GM18858 (cell line): Measurements from ENCODE around the gene ADAMTSL1.

Experiments
- ATAC-seq: cut with Tn5 transposase; IDR thresholded peaks from one replicate; pipeline ENCODE4 v1.9.1; 2021; ENCODE audit not compliant: unreplicated experiment

Gene ADAMTSL1

DNA sequence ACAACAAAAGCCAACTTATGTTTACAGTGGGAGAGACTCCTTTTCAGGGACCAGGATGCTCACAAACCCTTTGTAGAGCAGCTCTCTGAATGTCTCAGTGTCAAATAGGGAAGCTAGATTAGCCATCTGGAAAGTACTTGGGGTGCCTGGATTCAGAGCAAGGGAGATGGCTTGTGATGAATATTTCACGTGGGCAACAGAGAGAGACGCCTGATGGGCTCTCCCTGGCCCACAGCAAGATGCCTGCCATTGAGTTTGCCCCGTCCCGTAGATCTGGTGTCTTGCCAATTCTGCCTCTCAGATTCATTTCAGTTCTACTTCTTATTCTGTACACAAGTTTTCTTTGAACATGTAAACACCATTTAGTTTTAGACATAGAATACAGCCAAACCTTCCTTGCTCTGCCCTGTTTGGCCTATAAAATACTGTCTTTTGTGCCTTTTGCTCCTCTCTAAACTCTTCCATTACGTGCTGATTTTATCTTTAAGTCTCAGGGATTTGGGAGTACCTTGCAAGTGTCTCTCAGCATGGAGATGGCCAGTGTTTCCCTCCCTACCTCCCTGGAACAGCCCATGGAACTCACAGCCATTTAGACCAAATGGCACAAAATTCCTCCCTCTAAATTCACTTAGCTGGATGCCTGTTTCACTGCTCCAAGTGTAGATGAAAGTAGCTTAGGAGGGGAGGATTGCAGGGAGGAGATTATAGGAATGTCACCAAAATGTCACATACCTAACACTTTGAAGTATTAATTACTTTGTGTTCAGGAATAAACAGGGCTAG lies 324.7 kb downstream of the ADAMTSL1 start:
- ATAC-seq = no peak

DNA sequence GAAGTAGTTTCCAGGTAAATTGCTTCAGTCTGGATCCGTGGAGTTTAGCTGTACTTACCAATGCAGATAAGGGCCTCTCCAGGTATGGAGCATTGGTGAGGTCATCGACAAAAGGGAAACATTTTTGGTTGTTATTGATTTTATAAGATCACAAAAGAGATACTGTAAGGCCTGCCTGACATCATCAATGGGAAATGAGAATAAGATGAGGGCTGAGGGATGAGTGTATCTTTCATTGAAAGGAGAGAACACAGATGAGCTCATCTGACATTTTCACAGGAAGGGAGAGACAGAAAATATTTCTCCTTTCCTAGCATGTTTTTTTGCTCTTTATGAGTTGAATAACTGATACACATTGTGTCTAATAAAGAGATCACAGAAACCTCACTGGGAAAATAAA lies 325.5 kb downstream of the ADAMTSL1 start:
- ATAC-seq = no peak

DNA sequence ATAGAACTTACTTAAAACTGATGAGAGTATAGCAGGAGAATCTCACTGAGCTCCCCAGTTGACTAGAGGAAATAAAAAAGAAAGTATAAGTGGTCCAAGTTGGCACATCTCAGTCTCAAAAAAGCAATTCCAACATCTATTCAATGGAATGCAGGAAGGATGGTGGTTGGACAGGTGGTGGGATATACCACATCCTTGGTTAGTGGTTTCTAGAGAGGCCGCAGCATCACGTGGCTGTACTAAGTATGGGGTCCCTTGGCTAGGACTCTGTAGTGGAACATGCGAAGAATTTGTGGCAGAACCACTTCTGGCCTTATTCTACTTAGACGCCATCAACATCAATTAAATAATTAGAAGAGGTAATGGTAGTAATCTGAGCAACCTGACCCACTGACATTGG lies 326.6 kb downstream of the ADAMTSL1 start:
- no peak for ATAC-seq

DNA sequence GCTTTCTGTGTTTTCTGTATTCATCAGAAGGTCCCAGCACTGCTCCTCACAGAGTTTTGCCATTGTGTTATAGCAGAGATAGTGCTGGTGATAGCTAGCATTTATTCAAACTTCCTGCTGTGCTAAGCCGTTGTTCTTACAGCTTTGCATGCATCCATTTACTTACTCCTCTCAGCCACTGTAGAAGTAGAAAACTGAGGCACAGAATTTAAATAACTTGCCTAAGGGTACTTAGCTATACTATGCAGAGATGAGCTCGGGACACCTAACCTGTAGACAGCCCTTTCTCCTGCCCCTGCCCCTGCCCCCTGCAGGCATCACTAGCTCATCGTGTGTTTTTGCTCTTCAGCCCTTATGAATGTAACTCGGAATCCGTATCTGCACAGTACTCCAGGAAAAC lies 331.4 kb downstream of the ADAMTSL1 start:
- ATAC-seq = no peak

DNA sequence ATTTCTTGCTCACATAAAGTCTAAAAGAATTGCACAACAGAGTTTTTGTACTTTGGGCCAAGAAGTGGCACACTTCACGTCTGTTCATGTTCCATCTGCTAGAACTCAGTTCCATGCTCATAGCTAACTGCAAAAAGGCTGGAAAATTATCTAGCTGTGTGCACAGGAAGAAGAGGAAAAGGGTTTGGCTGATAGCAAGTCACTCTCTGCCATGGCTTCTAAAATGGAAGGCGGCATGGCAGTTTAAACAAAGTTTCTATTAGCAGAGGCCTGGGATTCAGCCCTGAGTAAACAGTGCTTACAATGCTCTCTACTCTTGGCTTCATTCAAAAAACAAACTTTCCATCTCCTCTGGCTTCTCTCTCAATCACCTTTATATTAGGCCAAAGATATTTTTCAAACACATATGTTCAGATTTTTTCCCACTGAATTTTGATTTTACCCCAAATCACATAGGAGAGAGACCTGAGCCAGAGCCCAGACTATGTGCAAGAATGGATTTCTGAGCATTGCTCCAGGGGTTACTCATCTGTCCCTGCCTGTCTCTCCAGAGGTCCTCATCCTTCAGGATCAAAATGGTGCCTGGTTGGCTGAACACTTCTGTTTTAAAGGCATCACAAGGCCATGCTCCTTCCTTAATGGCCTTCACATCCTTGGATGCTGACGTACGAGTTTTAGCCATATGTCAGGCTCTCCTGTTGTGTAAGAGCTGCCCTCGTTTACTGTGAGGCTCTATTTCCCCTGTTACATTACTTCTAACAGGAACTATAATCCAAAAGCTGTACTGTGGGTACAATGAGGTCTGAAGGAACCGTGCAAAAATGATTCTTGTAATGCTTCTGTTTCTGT lies 332.5 kb downstream of the ADAMTSL1 start:
- ATAC-seq = no peak

DNA sequence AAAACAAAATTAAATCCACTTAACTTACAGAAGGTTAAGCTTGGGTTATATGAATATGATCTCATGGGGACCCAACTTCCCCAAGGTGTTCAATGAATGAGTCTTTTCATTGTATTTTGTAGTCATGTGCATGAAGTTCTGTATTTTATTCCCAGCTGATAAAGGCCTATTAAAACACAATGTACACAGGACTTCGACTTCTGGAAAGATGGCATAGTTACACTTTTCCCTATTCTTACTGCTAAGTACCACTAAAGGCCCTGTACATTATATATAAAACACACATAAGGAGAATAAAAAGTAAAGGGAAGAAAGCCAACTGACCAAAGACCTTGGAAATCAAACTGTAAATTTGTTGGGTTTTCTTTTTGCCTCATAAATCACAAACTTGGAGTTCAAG lies 336.6 kb downstream of the ADAMTSL1 start:
- no peak for ATAC-seq

DNA sequence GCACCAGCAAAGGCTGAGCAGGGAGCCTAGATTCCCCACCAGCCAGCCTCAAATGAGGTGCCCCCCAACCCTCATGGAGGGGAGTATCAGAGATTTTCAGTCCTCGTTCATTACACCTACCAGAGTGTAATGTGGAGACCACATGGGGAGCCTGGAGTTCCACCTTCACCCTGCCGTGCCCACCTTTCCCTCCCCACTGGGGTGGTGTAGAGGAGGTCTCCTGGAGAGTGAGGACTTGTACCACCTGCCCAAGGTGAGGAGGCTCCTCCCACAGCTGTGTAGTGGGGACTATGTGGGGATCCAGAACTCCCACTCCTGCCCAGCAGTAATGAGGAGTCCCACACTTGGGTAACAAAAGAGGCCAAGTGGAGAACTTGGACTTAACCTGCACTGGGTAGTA lies 337.2 kb downstream of the ADAMTSL1 start:
- ATAC-seq = no peak

DNA sequence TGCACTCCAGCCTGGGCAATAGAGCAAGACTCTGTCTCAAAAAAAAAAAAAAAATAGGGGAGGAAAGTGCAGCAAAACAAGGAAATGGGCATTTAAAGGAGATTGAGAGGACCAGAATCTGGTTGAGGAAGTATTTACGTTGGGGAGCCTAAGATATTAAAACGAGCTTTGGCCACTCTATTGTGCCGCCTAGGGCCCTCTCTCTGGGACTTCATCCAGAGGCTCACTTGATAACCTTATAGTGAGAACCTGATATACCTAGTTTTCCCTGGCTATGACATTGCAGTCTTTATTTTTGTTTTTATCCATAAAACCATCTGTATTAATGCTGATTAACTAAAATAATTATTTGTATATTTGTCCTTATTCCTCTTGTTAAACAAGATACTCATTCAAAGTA lies 345.5 kb downstream of the ADAMTSL1 start:
- ATAC-seq = no peak

DNA sequence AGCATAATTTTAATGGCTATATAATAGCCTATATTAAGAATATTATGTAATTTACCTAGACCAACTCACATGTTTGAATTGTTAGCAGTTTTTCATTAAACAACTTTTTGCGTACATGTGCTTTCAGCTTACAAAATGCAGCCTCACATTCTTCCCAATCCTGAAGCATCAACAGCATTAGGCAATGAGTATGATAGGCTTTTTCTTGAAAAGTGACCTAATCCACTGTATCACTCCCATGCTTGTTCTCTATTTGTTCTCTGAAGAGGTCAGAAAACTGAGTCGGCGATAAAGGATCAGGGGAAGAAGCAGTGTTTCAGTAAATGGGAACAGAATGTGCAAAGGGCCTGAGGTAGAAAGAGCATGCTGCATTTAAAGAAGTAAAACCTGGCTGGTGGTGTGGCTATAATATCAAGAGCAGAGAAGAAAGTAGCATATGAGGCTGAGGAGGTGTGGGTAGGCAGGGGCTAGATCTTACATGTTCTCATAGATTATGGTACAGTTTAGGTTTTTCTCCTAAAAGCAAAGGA lies 346.7 kb downstream of the ADAMTSL1 start:
- no peak for ATAC-seq

DNA sequence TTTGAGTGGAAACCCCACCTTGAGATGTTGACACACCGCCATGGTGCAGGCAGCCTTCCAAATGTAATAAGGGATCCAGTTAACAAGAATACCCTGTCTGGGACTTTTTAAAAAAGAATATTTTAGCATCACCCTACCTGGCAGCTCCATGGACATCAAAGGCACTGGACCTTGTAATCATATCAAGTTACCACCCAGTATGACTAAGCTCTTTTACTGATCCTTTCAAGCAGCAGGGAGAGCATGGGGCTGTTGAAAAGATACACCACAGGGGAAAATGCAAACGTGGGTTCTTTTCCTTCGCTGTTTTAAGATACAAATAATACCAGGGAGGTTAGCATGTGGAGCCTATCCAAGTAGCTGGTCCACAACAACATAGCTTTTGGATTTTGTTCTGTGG lies 347.8 kb downstream of the ADAMTSL1 start:
- no peak for ATAC-seq

DNA sequence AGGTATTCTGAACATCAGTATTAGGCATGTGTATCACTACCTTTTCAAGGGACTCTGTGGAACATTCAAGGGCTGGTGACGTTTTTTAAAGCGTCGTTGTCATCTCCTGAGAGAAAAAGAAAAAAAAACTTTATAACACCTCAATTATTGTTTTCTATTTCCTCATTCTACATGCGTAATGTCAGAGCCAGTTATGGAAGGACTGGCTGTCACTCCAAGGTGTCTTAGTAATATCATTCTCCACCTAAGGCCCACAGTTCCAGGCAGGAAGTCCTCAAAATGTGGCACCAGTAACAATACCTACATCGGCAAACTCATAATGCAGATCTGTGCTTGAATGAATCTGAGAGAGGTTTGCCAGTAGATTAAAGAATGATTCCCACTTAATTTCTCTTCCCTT lies 348.9 kb downstream of the ADAMTSL1 start:
- no peak for ATAC-seq

DNA sequence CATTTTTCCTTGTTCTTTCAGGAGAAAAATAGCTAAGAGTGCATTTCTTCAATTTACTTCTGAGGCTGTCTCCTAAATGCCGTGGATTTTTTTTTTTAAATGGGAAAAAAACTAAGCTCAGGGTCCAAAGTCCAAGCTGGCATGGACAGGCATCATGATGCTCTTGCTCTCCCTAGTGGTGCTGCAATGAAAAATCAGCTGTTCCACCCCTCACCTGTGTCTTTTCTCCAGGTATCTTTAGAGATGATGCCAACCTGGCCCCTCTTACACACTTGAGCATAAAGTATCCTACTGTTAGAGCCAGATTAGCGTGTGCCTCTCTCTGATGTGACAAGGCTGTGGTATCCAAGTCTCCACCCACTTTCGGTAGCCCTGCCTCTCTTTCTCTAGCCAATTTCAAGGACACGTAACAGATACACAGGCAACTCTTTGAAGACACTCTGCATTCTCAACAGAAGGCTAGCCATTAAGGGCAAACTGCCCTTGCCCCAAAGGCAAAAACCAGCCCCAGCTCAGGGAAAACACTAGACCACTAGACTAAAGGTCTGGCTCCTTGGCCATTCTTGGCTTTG lies 350.2 kb downstream of the ADAMTSL1 start:
- ATAC-seq = no peak

DNA sequence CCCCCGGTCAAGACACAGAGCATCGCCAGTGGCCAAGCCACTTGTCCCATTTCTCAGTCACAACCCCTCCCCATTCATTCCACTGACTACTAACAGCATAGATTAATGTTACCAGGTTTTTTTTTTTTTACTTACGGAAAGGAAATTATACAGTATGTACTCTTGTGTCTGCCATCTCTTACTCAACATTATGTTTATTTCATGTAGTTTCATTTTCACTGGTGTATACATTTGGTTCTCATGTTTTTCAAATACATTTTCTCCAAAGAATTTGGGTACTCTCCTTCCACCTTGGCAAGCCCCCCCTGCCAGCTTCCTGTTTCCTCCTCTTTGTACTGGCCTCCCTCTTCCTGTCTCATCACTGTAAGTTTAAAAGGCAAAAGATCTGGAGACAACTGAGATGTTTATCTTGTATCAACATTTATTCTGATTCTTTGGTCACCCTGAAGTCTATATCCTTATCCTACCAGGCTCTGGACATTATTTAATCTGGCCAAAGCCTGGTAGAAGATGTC lies 351.8 kb downstream of the ADAMTSL1 start:
- ATAC-seq = no peak

DNA sequence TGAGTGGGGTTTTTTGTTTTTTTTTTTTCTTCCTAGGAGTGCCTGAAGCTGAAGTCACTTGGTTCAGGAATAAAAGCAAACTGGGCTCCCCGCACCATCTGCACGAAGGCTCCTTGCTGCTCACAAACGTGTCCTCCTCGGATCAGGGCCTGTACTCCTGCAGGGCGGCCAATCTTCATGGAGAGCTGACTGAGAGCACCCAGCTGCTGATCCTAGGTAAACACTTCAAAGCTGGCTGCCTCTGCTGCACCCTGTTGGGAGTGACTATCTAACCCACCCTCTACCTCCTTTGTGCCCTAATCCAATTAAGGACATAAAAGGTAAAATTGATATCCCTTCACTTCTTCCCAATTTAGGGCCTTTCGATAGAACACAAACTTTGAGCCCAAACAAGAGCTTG lies 352.3 kb downstream of the ADAMTSL1 start:
- ATAC-seq = no peak

DNA sequence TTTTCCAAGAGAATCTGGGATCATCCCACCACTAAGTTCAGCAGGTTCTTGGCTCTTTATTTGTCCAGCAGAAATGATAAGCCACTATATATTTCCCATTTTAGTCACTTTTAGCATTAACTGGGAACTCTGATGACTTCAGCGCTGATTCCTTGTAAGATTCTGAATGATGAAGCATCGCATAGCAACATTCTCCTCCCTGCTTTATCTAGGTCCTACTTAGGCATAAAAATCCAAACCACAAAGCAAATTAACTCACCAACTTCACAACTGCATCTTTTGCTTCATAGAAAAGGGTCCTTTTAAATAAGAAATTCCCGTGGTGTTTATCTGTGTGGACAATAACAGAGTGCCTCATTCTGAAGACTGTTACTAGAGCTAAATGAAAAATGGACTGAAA lies 355.1 kb downstream of the ADAMTSL1 start:
- no peak for ATAC-seq

DNA sequence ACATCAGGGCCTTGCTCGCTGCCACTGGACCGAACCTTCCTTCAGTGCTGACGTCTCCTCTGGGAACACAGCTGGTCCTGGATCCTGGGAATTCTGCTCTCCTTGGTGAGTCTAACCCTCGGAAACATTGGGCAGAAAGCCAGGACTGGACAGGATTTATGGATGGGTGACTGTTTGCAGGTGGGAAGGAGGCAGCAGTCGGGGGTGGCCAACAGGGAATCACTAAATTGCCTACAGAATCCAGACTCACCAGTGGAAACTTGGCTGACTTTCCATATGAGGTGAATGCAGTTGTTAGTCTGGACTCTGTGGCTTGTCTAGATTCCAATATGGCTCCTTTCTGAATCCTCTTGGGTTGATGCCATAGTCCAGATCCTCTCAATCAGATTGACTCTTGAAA lies 355.9 kb downstream of the ADAMTSL1 start:
- ATAC-seq = no peak

DNA sequence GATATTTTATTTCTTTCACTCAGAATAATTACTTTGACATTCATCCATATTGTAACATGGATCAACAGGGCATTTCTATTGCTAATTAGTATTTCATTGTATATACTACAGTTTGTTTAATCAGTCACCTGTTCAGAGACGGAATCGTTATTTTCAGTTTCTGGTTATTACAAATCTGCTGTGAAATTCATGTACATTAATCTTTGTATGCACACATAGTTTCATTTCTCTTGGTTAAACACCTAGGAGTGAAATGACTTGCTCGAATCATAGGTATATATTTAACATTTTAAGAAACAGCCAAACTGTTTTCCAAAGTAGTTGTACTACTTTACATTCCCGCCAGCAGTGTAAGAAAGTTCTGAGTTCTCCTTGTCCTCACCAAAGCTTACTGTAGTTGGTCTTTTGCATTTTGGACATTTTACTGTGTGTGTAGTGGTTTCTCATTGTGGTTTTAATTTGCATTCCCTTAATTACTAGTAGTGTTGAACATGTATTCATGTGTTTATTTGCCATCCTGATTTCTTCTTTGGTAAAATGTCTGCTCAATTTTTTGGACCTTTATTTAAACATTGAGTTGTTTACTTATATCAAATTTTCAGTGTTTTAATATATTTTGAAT lies 360.9 kb downstream of the ADAMTSL1 start:
- ATAC-seq = peak; percentile 77

DNA sequence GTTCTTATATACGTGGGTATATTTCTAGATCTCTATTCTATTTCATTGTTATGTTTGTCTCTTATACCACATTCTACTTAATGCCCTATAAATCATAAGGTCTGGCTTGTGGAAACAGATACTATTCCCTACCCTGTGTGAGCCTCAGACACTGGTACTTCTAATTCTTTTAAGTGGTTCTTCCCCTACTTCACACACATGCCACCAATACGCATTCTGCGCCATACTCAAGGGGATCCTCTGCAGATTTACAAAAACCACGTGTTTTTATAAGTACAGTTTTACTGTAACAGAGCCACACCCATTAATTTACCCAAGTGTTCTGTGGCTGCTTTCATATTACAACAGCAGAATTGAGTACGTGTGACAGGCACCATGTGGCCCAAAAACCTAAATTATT lies 363.4 kb downstream of the ADAMTSL1 start:
- no peak for ATAC-seq

DNA sequence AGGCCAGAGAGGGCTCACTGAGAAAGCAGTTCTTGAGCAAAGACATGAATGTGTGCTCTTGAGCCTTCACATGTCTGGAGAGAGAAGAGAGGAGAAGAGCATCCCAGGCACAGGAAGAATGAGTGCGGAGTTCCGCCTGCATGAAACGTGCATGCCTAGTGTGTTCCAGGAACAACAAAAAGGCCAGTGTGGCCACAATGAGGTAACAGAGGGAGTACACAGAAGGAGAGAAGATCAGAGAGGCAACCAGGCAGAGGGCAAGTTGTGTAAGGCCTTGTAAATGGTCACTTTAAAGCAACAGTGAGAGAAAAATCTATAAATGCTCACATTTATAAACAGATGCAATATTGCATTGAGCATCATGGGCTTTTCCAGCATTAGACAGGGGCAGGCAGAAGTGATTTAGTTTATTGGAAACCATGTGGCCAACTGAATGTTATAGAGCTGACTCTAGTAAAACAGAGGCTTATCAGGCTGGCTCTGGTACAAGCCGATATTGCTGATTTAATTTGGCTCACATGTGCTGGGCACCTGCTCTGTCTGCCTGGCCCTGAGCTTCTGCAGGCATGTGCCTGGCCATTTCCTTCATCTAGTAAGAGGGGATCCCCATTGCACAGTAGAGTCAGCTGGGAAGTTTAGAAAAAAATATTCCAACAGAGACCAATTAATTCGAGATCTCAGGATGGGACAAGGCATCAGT lies 373.8 kb downstream of the ADAMTSL1 start:
- no peak for ATAC-seq

DNA sequence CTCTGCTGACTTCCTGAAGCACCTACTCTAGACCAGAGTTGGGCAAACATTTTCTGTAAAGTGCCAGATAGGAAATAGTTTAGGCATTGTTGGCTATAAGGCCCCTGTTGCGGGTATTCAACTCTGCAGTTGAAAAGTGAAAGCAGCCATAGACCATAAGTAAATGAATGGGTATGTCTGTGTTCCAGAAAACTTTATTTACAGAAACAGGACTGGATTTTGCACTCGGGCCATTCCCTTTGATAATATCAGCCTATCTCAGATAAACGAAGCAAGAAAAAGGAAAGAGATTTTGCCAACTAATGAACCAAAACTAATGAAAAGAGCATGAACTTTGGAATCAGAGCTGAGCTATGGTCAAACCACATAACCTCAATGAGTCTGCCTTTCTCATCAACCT lies 374.7 kb downstream of the ADAMTSL1 start:
- no peak for ATAC-seq

DNA sequence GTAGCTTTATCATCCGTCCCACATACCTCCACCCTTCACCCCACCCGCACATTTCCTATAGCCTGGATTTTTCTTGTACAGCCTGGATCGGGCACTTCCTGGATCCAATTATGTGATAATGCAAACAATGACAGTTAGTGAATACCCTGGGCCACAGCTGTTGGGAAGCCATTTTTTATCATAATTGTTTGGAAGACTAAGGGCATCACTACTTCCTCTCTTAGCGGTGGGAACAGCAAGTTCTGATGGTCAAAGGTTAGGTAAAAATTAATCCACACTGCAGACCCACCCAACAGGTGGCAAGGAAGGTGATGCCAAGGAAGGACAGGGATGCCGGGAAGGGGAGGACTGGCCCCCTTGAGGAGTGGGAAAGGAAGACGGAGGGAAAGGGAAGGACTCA lies 375.3 kb downstream of the ADAMTSL1 start:
- no peak for ATAC-seq
